Measurements from ENCODE around the gene GADD45G. TPM values are rescaled to one million over a fixed set of nuclear protein-coding genes. Genes with fewer than 3 reads are reported as not detected.
A peak's percentile ranks its signal among the peaks of the same experiment; 100 is the strongest.

Gene GADD45G
- total and polyA plus RNA-seq, 2 of the 8 experiments (the other 6 are each of a cell fraction or from before 2014, with no cell fraction given) = 7.0 to 11.4 TPM

DNA sequence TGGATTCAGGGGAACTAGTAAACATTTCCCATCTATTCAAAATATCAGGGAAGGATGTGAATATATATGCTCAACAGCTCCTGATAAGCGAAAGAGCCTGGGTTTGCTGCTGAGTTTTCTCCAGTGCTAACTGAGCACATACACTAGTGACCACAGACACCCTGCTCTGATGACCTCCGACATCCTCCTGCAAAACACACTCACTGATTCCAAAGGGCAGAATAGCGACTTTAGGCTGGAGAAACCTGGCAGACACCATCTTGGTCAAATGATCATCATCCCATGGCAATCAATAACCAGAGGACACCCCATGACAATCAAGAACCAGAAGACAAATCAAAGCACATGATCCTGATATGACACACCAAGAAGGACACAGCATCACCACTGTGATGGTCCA lies 9.2 kb upstream of the GADD45G start:
- H3K27me3 ChIP-seq (replicated peaks in 1 of 4; ENCODE audit: control insufficient read depth in 3 of 4, extremely low read depth in 1 of 4, insufficient read depth in 3 of 4, low read length in 3 of 4) = no peaks in the 10 kb centered on the region
- H4K8ac ChIP-seq (ENCODE audit: extremely low read depth, insufficient read depth, low read length) = no peak overlapping the region
- peaks cover 4 to 8% (median 6%) of the 10 kb centered on the region in 4 experiments for H3K4me1 ChIP-seq (replicated peaks in 1 of 4; ENCODE audit: control insufficient read depth in 3 of 4, insufficient read depth in 4 of 4, low read length in 3 of 4)
- H4K20me1 ChIP-seq (replicated peaks in 1 of 2; ENCODE audit: control insufficient read depth in 1 of 2, insufficient read depth in 2 of 2, low read length in 2 of 2) = no peaks in the 10 kb centered on the region
- H3K79me1 ChIP-seq (ENCODE audit: low read depth, low read length) = no peaks in the 10 kb centered on the region
- no peak overlapping the region for H2BK12ac ChIP-seq (ENCODE audit: low read depth, low read length)
- CTCF ChIA-PET (ENCODE audit: partially characterized antibody) = interaction anchor here (0.6 to 8.1 kb wide), 11 partner anchors 13 to 768 kb away, joined by 3 to 162 read pairs (median 6); no protein-coding TSS in a partner anchor
- no peak overlapping the region for H2AFZ ChIP-seq (ENCODE audit: low read length)
- H3K36me3 ChIP-seq (ENCODE audit: control insufficient read depth in 2 of 4, insufficient read depth in 4 of 4, low read length in 3 of 4) = no peaks in the 10 kb centered on the region
- no peak overlapping the region for H3K4me3 ChIP-seq (ENCODE audit: extremely low read depth in 1 of 4, insufficient read depth in 2 of 4, low read depth in 3 of 4, low read length in 4 of 4)
- H2AK5ac ChIP-seq (ENCODE audit: low read depth, low read length) = no peak overlapping the region
- no peak overlapping the region for H3K27ac ChIP-seq (ENCODE audit: low read depth, low read length)
- H3K9me3 ChIP-seq (ENCODE audit: insufficient read depth in 2 of 2, low read depth in 1 of 2, low read length in 1 of 2) = no peaks in the 10 kb centered on the region
- H2BK120ac ChIP-seq (replicated peaks; ENCODE audit: low read depth, low read length) = no peak overlapping the region
- H2BK20ac ChIP-seq (ENCODE audit: low read length) = 0 out of 2 replicates have a peak overlapping the region, but pooled peaks have one; percentile 55
- no peak overlapping the region for H3K18ac ChIP-seq (ENCODE audit: extremely low read depth, low read length)
- H3K79me2 ChIP-seq (ENCODE audit: control insufficient read depth in 1 of 2, insufficient read depth in 2 of 2, low read length in 2 of 2) = no peaks in the 10 kb centered on the region
- 82% methylated on average over 3 of the region's 3 CpGs; no CpG with 5 or more reads in 1 of the 2 experiments for WGBS, 2 experiments (ENCODE audit: extremely low coverage in 1 of 2, insufficient coverage in 1 of 2, insufficient read length in 1 of 2, insufficient replicate concordance in 2 of 2, low coverage in 1 of 2, low lambda C conversion rate in 2 of 2, missing lambda C conversion rate in 1 of 2)
- no peak overlapping the region for H2BK5ac ChIP-seq (ENCODE audit: low read depth, low read length)
- H3K56ac ChIP-seq (replicated peaks; ENCODE audit: insufficient read length, low read depth, low read length) = no peak overlapping the region
- DNase-seq (ENCODE audit: low read depth in 1 of 2, low spot score in 2 of 2) (no peak), FAIRE-seq (no peak)
- no peak overlapping the region for H3K23ac ChIP-seq (ENCODE audit: insufficient read length)
- no peak overlapping the region for H2BK15ac ChIP-seq (ENCODE audit: low read length)
- no peak overlapping the region for H3K14ac ChIP-seq (ENCODE audit: insufficient read length)
- H3K23me2 ChIP-seq (ENCODE audit: low read depth, low read length) = no peaks in the 10 kb centered on the region
- H4K5ac ChIP-seq (ENCODE audit: insufficient read length, low read depth, low read length) = no peak overlapping the region
- POLR2A ChIA-PET (ENCODE audit: partially characterized antibody) = interaction anchor here (0.9 to 1.2 kb wide), 2 partner anchors 11 to 20 kb away, joined by 3 to 6 read pairs; no protein-coding TSS in a partner anchor
- no peak overlapping the region for H3K4ac ChIP-seq (replicated peaks; ENCODE audit: insufficient read length, low read depth, low read length)
- H3K4me2 ChIP-seq (ENCODE audit: insufficient read depth in 1 of 2, low read depth in 2 of 2, low read length in 2 of 2) = no peak overlapping the region
- TF ChIP-seq EZH2 (IDR thresholded peaks at IDR 0.05; ENCODE audit: low read depth, low read length, severe bottlenecking) (no peak), KDM5A (IDR thresholded peaks at IDR 0.05; ENCODE audit: low read length) (no peak)
- TF ChIP-seq, protein P1, sequence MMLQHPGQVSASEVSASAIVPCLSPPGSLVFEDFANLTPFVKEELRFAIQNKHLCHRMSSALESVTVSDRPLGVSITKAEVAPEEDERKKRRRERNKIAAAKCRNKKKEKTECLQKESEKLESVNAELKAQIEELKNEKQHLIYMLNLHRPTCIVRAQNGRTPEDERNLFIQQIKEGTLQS (IDR thresholded peaks at IDR 0.05; ENCODE audit: insufficient read depth, low read depth, low read length) = no peak
- no peak overlapping the region for H3K9ac ChIP-seq (replicated peaks in 1 of 4; ENCODE audit: extremely low read depth in 1 of 4, low read depth in 3 of 4, low read length in 3 of 4)
- H4K91ac ChIP-seq (replicated peaks; ENCODE audit: insufficient read length, low read length) = no peak overlapping the region
